ENCODE measurements around the gene SNX19. TPM values are rescaled to one million over a fixed set of nuclear protein-coding genes. Genes with fewer than 3 reads are reported as not detected.

The SNX19 gene
- 27.2 and 77.1 TPM in 2 replicates for total RNA-seq

DNA sequence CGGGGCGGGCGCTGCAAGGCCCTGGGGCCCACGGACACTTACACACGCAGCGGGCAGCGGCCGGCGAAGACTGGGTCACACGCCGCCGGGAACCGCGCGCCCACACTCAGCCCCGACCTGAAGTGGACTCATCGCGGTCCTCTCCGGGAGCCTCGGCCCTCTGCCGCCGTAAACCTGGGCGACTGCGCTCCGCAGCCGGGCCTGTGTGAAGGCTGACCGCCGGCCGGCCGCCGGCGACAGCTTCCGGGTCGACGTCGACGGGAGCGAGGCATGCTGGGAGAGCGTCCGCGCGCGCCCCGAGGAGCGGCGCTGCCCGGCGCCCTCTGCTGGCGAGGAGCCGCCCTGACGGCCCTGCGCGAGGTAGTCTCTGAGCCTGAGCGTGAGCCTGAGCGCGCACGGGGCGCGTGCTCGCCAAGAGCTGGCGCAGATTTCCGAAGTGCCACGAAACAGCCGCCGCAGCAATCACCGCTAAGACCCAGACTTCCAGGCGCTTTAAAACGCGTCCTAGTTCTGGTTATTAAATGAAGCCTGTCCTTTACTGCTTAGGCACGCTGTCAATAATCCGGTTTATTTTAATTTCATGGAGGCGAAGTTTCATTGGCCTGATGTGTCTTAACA, at the start of gene SNX19:
SNX19 (minus strand) TSS at position 242 of the 618 bp plus-strand sequence. CDS start 540 bp downstream, outside the sequence.

